Measurements from ENCODE around the gene AURKA. TPM values are rescaled to one million over a fixed set of nuclear protein-coding genes. Genes with fewer than 3 reads are reported as not detected.

Gene AURKA
- total and polyA plus RNA-seq, 7 donors = 1.2 to 25.1 (median 3.0) TPM

Other genes starting within 250 kb of the AURKA start
- not detected for gene MC3R, start 143.5 kb downstream of the AURKA start, total RNA-seq
- gene MC3R, start 143.5 kb downstream of the AURKA start, polyA plus RNA-seq = not detected
- gene FAM210B, start 33.2 kb downstream of the AURKA start, total RNA-seq = 10 to 100 TPM; 41.9 to 52.2 (median 50.4) TPM
- gene FAM210B, start 33.2 kb downstream of the AURKA start, polyA plus RNA-seq = 10 to 100 TPM; 17.0 to 28.2 (median 21.5) TPM
- 10 to 100 TPM; 14.9 to 24.6 (median 19.5) TPM for gene CSTF1, start 430 bp upstream of the AURKA start, total RNA-seq
- gene CSTF1, start 430 bp upstream of the AURKA start, polyA plus RNA-seq = 10 to 100 TPM in 1 of 3 donors, 1 to 10 TPM in 2; 7.2 to 14.4 (median 8.8) TPM
- gene CASS4, start 20.0 kb upstream of the AURKA start, total RNA-seq = 1 to 10 TPM; 1.2 to 2.9 (median 1.7) TPM
- gene CASS4, start 20.0 kb upstream of the AURKA start, polyA plus RNA-seq = 1 to 10 TPM in 1 of 3 donors, under 1 TPM in 2; 0.46 to 2.7 (median 0.60) TPM
- gene RTF2, start 76.4 kb upstream of the AURKA start, total RNA-seq = 10 to 100 TPM; 47.6 to 62.4 (median 57.1) TPM
- 10 to 100 TPM; 71.5 to 84.6 (median 75.4) TPM for gene RTF2, start 76.4 kb upstream of the AURKA start, polyA plus RNA-seq
- 1 to 10 TPM in 1 of 4 donors, not detected in 3; 1.4 TPM for gene FAM209A, start 132.5 kb upstream of the AURKA start, total RNA-seq
- under 1 TPM in 1 of 3 donors, not detected in 2; 0.45 TPM for gene FAM209A, start 132.5 kb upstream of the AURKA start, polyA plus RNA-seq
- gene FAM209B, start 141.0 kb upstream of the AURKA start, total RNA-seq = not detected
- gene FAM209B, start 141.0 kb upstream of the AURKA start, polyA plus RNA-seq = under 1 TPM in 1 of 3 donors, not detected in 2; 0.44 TPM
- gene TFAP2C, start 237.1 kb upstream of the AURKA start, total RNA-seq = 1 to 10 TPM; 1.6 to 5.3 (median 3.5) TPM
- under 1 TPM in 1 of 3 donors, not detected in 2; 0.99 TPM for gene TFAP2C, start 237.1 kb upstream of the AURKA start, polyA plus RNA-seq